Uterus (tissue), 2 donors: Measurements from ENCODE around the gene GNAT1.

ENCODE experiments used
- CTCF ChIP-seq, 4 experiments: fragments of 200-600 bp in 2 of 4; fragments of 450-650 bp in 2 of 4; sonication (generic) in 2 of 4; IDR thresholded peaks; one replicate each; pipeline ENCODE4 v1.5.1; 2016 to 2019; ENCODE audit warnings: antibody characterized with exemption in 4 of 4, mild to moderate bottlenecking in 2 of 4, moderate library complexity in 1 of 4
- POLR2A ChIP-seq, 2 donors: fragments of 450-650 bp; IDR thresholded peaks; one replicate each; pipeline ENCODE4 v1.6.1; 2016; ENCODE audit warnings: antibody characterized with exemption in 2 of 2, mild to moderate bottlenecking in 1 of 2, moderate library complexity in 1 of 2

DNA sequence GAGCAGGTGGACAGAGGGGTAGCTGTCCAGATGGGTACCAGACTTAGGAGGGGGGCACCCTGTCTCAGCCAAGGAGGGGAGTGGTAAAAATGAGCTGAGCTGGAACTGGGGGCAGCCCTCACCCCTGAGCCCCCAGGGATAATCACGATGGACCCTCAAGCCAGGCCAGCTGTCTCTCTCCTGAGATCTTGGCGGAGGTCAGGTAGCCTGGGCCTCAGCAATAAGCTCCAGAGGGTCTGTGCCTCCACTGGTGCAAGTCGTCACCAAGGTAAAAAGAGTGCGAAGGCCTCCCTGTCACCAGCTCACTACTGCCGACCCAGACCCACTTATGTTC is 18.7 kb downstream of the GNAT1 start:
- TF ChIP-seq POLR2A (IDR thresholded peaks at IDR 0.05) (no peak), CTCF (IDR thresholded peaks at IDR 0.05) (no peak)
